Ureter (tissue), 1 donor: Measurements from ENCODE around the gene SLC6A20. TPM values are rescaled to one million over a fixed set of nuclear protein-coding genes. Genes with fewer than 3 reads are reported as not detected.

Experiments used
- DNase-seq: peaks from one replicate; pipeline ENCODE4 v3.0.0-alpha.2; 2020; ENCODE audit warnings: low spot score
- total RNA-seq: library from RNA; stranded (reverse); gene quantifications from one replicate; pipeline ENCODE4 v1.2.4, GENCODE V29; 2023
- donor health status: DM: yes; HTN: yes; CAD: no.

The SLC6A20 gene
- total RNA-seq, 1 donor from 2014 or later, result not detected

- DNase-seq, result no peak
Observed at GRCh38 chr3:45778761-45779201, 17.6 kb downstream of the SLC6A20 start.

GRCh38 chr3:45777746-45778386, 18.5 kb downstream of the SLC6A20 start:
- no peak for DNase-seq

DNA sequence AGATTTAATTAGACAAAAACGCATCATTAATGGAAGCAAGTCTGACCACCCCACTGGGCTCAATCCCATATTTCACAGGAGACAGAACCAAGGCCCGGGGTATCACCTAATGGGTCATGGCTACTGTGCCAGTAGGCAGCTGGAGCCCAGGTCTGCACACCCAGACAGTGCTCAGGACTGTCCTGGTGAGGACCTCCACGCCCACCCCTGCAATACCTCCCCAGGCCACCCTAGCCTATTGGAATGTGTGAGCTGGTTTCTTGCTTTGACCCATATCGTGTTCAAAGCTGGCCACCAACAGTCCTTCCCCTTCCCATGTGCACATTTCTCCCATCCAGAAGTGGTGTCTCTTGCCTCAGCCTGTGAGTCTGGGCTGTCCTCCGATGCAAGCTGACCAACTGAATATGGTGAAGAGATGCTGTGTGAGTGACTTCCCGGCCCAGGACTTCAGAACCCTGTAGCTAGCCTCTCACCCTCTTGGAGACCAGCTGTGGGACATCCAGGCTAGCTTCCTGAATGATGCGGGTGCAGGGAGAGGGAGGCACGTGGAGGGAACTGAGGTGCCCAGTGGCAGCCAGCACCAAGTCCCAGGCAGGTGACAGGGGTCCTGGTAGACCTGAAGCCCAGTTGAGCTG, 19.1 kb downstream of the SLC6A20 start:
- no peak for DNase-seq

GRCh38 chr3:45776611-45777010, 19.7 kb downstream of the SLC6A20 start:
- DNase-seq, result no peak

DNA sequence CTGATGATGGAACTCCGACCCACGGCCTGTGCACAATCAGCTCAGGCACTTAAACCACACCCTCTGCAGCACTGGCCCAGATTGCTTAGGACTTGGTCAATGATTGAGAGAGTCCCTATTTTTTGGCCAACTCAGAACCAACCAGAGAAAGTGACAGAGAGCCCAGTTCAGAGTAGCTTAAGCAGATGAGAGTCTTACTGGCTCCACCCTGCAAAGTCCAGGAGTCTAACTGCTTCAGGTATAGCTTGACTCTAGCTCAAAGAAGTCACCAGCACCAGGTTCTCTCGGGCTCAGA, 20.1 kb downstream of the SLC6A20 start:
- no peak for DNase-seq

GRCh38 chr3:45775571-45776300, 20.6 kb downstream of the SLC6A20 start:
- no peak for DNase-seq

GRCh38 chr3:45774581-45775521, 21.5 kb downstream of the SLC6A20 start:
- DNase-seq, result no peak

DNA sequence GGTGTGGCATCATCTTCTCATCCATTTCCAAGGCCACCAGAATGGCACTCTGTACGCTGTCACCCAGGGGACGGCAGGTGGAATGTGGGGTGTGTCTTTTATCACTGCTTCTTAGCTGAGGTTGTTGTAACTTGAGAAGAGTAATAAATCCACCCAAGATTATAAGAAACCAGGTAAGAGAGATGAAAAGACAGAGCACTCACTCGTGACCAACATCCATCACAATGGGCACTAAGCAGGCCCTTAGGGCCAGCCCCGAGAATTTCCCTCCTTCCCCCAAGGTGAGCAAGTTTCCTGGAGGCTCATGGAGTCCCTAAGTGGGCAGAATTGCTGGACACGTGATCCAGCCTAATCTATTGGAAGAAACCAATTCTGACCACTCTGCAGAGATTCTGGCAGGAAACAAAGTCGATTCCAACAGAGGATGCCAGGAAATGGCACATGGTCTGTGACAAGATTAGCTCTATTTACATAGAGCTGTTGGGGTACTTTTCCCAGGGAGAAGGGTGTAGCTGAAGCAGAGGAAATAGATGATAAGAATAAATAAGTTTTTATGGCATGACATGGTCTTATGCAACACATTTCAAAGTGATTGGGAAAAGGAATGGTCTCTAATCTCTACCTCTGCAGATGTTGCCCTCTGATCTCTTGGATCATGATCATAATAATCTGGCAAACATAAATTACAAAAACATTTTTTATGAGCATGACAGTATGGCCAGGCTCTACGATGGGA, 22.5 kb downstream of the SLC6A20 start:
- no peak for DNase-seq

DNA sequence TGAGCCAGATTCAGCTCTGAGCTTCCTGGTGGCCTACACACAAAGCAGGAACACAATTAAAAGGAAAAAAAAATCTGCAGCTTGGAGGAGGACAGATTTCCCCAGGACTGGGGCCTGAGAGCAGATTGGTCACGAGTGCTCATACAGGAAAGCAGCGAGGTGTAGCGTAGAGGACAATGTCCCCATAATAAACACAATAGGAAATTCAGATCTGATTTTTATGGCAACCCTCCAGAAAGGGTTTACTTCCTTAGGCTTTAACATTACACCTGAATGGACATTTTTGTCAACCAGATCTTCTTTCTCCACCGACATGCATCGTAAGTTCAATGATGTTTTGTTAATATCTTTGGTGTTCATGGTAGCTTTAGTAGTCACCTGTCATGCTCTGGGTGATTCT, 23.3 kb downstream of the SLC6A20 start:
- DNase-seq, result no peak

DNA sequence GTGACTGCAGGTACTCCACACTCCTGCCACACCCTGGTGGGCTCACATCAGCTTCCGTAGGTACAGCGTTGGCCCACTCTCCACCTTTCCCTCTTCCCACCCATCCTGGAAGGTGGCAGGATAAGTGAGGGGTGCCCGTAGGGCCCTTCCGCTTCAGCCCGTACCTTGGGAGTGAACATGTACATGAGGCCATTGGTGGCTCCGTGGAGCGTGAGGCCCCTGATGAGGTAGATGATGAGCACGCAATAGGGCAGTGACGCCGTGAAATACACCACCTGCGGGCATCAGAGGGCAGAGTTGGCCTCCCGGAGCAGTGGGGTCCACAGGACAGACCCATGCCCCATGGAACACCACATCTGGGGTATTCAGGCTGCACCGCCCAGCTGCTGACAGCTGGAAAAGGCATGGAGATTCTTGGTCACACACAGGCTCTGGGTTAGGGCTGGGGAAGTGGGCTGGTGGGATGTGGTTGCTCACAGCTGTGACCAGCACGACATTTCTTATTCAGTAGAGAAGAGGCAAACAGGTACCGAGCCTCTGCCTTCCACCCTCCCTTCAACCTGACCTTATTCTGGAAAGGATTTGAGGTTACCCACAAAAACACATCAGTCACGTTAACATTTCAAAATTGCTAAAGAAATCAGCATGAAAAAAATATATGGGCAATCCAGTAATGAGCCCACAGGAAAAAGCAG, 23.8 kb downstream of the SLC6A20 start:
- no peak for DNase-seq

DNA sequence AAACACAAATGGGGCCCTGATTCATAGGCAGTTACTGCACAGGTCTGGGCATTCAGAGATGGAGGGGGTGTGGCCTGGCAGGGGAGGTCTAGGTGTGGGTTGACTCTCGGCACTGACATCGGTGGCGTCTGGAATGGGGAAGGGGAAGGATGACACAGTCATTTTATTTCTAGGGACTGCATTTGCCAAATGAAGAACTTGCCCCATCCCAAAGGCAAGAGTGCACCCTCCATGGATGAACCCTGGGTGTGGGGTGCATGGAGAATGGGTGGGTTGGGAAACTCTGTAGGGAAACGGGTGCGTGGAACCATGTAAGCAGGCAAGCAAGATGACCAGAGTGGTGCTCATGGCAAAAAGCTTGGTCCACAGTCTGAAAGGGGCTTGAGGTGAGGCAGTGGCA, 24.5 kb downstream of the SLC6A20 start:
- DNase-seq, result no peak

DNA sequence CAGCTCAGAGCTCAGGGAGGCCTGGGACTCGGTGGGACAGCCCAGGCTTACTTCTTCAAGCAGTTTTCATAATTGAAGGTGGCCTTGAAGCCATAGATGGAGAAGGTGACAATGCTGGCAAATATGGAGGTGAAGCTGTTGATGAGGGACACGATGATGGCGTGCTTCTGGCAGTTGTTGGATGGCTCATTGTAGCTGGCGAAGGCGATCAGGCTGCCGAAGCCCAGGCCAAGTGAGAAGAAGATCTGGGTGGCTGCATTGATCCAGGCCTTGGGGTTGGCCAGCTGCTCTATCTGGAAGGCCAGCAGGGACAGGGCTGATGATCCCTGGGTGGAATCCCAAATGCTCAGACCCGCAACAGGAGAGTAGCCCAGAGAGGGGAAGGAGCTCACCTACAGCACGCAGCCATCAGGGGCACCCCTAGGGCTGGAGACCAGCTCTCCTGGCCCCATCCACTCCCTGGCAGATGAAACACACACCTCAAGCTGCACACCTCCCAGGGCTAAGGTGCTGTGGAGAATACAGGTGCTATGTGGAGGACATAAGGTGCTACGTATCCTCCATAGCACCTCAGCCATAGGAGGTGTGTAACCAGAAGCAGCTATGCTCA, 25.1 kb downstream of the SLC6A20 start:
- no peak for DNase-seq

GRCh38 chr3:45765958-45766357, 30.4 kb downstream of the SLC6A20 start:
- no peak for DNase-seq

- DNase-seq, result no peak
Observed at GRCh38 chr3:45765266-45765851, 31.0 kb downstream of the SLC6A20 start.

GRCh38 chr3:45763303-45763675, 33.0 kb downstream of the SLC6A20 start:
- no peak for DNase-seq

DNA sequence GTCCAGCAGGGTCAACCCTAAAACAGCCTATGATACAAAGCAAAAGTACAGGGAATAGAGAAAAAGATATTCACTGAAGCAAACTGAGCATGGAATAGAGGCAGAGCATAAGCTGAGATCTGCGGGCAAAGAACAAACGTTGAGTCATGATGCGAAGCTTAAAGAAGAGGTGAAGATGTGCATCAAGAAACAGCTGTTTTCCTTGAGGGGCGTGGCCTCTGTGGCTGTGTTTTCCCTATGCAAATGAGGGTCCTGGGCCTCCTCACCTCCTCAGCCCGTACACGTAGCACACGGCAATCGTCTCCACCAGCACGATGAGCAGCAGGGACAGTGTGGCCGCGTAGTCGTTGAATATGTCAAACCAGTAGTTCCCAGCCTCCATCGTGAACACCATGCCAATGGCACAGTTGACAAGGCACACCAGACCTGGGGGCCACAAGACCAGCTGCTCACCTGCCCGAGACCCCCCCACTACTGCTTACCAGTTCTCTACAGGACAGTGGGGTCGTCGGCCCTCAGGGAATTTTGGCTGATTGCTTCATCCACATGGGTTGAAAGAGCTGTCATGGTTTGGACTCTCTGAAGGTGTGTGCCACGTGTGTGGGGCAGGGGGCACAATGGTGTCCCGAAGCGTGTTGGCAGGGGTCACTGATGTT, 33.6 kb downstream of the SLC6A20 start:
- DNase-seq, result no peak

GRCh38 chr3:45761831-45762230, 34.5 kb downstream of the SLC6A20 start:
- no peak for DNase-seq

GRCh38 chr3:45760878-45761711, 35.2 kb downstream of the SLC6A20 start:
- DNase-seq, result no peak

DNA sequence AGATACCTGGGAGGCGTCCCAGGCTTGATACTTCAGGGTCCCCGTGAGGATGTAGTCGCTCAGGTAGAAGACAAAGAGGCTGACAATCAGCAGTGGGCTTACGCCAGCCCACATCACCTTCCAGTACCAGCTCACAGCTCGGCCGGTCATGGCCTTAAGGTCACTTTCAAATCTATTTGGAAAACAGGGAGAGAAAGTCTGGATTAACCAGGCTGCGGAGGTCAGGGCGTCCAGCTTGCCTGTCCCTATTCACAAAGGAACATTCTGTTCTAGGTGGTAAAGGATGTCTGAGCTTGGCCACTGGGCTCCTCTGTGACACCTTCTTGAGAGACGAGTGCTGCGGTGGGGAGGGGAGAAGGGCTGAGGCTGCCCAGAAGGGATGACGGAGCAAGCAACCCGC, 36.5 kb downstream of the SLC6A20 start:
- no peak for DNase-seq
